ENCODE data around the gene CDK7. TPM values are rescaled to one million over a fixed set of nuclear protein-coding genes. Genes with fewer than 3 reads are reported as not detected.

CDK7 gene
- total RNA-seq (2021; ENCODE audit: unreplicated experiment) (44.4 TPM), Bru-seq, nascent RNA (percentile 83 among the genes with signal in this experiment), BruChase-seq, experiment 1, labeled RNA remaining after a 2-hour chase (percentile 84 among the genes with signal in this experiment), BruChase-seq, experiment 2, labeled RNA remaining after a 6-hour chase (percentile 84 among the genes with signal in this experiment)
- polyA plus RNA-seq (2012; ENCODE audit: insufficient read length), result 42.8 TPM
- long read RNA-seq, transcript CDK7-201 (12 exons, 1,439 nt), result major isoform, 40 of 53 reads
- long read RNA-seq, partial matches to known transcripts, result 6 of 53 reads
- long read RNA-seq, other reads (novel, unspliced or antisense), result 7 of 53 reads

GRCh38 chr5:69234457-69235268 lies at the start of gene CDK7:
CDK7 (plus strand) TSS chr5:69234886; CDS start chr5:69234976, 90 bp downstream.
- Histone ChIP-seq H3K4me1 (ENCODE audit: control insufficient read depth, insufficient read depth, low read length) (peaks cover 24% of the 10 kb centered on the region), H3K4me3 (ENCODE audit: low read depth in 2 of 2, low read length in 2 of 2) (peak within 1 kb of the TSS; percentile 87 to 93), H3K9me3 (ENCODE audit: control insufficient read depth, insufficient read depth, low read depth, low read length) (no peaks in the 10 kb centered on the region), H3K27ac (ENCODE audit: low read length) (peak within 1 kb of the TSS; percentile 88), H3K36me3 (ENCODE audit: control insufficient read depth, insufficient read depth, low read length) (peaks cover 9% of the 10 kb centered on the region), H3K27me3 (ENCODE audit: control insufficient read depth, insufficient read depth, low read length) (no peaks in the 10 kb centered on the region)
- intact Hi-C loops (cut with micrococcal nuclease; ENCODE audit: unreplicated experiment), result no loop called here
- POLR2A ChIA-PET, result interaction anchor here (0.6 kb wide), 2 partner anchors 20 to 45 kb away, joined by 3 to 5 read pairs; no protein-coding TSS in a partner anchor
- peak; percentile 88 for TF ChIP-seq POLR2AphosphoS5 (IDR thresholded peaks at IDR 0.05; ENCODE audit: low read depth, low read length)
- TF ChIP-seq CTCF (IDR thresholded peaks at IDR 0.05), result no peak
- TF ChIP-seq TCF7L2 (IDR thresholded peaks at IDR 0.05; ENCODE audit: low read depth, low read length), result peak; percentile 50; the same call in 1 of the 2 replicates
- TF ChIP-seq REST (IDR thresholded peaks at IDR 0.05; ENCODE audit: insufficient read depth in 1 of 2, low read depth in 2 of 2, low read length in 1 of 2), result no peak; a peak in 1 of 4 replicates
- peak; percentile 99 for TF ChIP-seq SIN3A (IDR thresholded peaks at IDR 0.05; ENCODE audit: borderline replicate concordance, insufficient read depth, low read depth, low read length)
- BruUV-seq (replicated peaks), result TSS peak; percentile 92
- DNase-seq (ENCODE audit: low read depth, low spot score) (peak; percentile 82), ATAC-seq (peak; percentile 99)
- in situ Hi-C loops (cut with HindIII; ENCODE audit: low pct_unique_long_range_greater_than_20kb, low sequenced_read_pairs), result no loop called here
- CTCF ChIA-PET, result interaction anchor here (1.0 kb wide), 1 partner anchor 100 kb away, joined by 11 read pairs; no protein-coding TSS in a partner anchor

- BruUV-seq (replicated peaks), result no TSS peak
- ATAC-seq (no peak), DNase-seq (ENCODE audit: low read depth, low spot score) (no peak)
- CTCF ChIA-PET, result no interaction called here
- no peaks in the 10 kb centered on the region for H3K9me3 ChIP-seq (ENCODE audit: control insufficient read depth, insufficient read depth, low read depth, low read length)
- no peaks in the 10 kb centered on the region for H3K36me3 ChIP-seq (ENCODE audit: control insufficient read depth, insufficient read depth, low read length)
- in situ Hi-C loops (cut with HindIII; ENCODE audit: low pct_unique_long_range_greater_than_20kb, low sequenced_read_pairs), result no loop called here
- intact Hi-C loops (cut with micrococcal nuclease; ENCODE audit: unreplicated experiment), result no loop called here
- POLR2A ChIA-PET, result interaction anchor here (0.6 kb wide), 1 partner anchor 18 kb away, joined by 12 read pairs; no protein-coding TSS in a partner anchor
- H3K27me3 ChIP-seq (ENCODE audit: control insufficient read depth, insufficient read depth, low read length), result no peaks in the 10 kb centered on the region
- no peak overlapping the region for H3K27ac ChIP-seq (ENCODE audit: low read length)
- H3K4me3 ChIP-seq (ENCODE audit: low read depth in 2 of 2, low read length in 2 of 2), result no peak overlapping the region
- peaks cover 3% of the 10 kb centered on the region; the same call in 1 of the 2 replicates for H3K4me1 ChIP-seq (ENCODE audit: control insufficient read depth, insufficient read depth, low read length)
- TF ChIP-seq SIN3A (IDR thresholded peaks at IDR 0.05; ENCODE audit: borderline replicate concordance, insufficient read depth, low read depth, low read length) (no peak), TCF7L2 (IDR thresholded peaks at IDR 0.05; ENCODE audit: low read depth, low read length) (no peak), CTCF (IDR thresholded peaks at IDR 0.05) (no peak), POLR2AphosphoS5 (IDR thresholded peaks at IDR 0.05; ENCODE audit: low read depth, low read length) (no peak), REST (IDR thresholded peaks at IDR 0.05; ENCODE audit: insufficient read depth in 1 of 2, low read depth in 2 of 2, low read length in 1 of 2) (no peak)
Measured at GRCh38 chr5:69187342-69187741, 47.3 kb upstream of the CDK7 start.

All from Panc1 (cell line).